Testis (tissue), 2 donors: Measurements from ENCODE around the gene TRAPPC12.

Source experiments
- POLR2A ChIP-seq: fragments of 450-650 bp; IDR thresholded peaks from one replicate; pipeline ENCODE4 v1.6.1; 2017; ENCODE audit warnings: antibody characterized with exemption, mild to moderate bottlenecking, moderate library complexity
- TF ChIP-seq, protein P1 (sequence below), 3 experiments: fragments of 450-650 bp in 2 of 3; fragments of 200-600 bp in 1 of 3; sonication (generic) in 1 of 3; IDR thresholded peaks; one replicate each; pipeline ENCODE4 v1.5.1; 2016 to 2019; ENCODE audit warnings: antibody characterized with exemption in 3 of 3, mild to moderate bottlenecking in 2 of 3, moderate library complexity in 1 of 3

DNA sequence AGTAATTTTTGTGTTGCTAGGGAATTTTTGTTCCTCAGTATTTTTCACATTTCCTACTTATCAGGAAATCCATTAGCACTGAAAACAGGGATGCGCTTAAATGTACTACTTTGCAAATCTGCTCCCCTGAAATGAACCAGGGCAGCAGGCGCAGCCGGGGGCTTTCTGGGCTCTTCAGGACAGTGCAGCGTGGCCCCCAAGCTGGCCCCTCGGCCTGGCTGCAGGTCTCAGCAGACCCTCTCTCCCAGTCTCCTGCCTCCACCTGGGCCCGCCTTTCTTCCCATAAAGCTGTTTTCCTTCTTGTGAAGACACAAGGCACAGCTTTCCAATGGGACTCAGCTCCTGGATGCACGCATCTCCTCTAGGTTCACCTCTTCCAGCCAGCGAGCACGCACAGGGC, 37.2 kb upstream of the TRAPPC12 start:
- TF ChIP-seq, protein P1, sequence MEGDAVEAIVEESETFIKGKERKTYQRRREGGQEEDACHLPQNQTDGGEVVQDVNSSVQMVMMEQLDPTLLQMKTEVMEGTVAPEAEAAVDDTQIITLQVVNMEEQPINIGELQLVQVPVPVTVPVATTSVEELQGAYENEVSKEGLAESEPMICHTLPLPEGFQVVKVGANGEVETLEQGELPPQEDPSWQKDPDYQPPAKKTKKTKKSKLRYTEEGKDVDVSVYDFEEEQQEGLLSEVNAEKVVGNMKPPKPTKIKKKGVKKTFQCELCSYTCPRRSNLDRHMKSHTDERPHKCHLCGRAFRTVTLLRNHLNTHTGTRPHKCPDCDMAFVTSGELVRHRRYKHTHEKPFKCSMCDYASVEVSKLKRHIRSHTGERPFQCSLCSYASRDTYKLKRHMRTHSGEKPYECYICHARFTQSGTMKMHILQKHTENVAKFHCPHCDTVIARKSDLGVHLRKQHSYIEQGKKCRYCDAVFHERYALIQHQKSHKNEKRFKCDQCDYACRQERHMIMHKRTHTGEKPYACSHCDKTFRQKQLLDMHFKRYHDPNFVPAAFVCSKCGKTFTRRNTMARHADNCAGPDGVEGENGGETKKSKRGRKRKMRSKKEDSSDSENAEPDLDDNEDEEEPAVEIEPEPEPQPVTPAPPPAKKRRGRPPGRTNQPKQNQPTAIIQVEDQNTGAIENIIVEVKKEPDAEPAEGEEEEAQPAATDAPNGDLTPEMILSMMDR (IDR thresholded peaks at IDR 0.05) = no peak
- no peak for TF ChIP-seq POLR2A
